GM12873 (cell line): Measurements from ENCODE around the gene UNC119.

ENCODE experiments used
- TF ChIP-seq, protein P1 (sequence below): IDR thresholded peaks from 2 replicates; pipeline ENCODE4 v1.5.1; 2012; ENCODE audit warnings: low read depth, mild to moderate bottlenecking, moderate library complexity, low read length, control low read depth; ENCODE audit not compliant: insufficient read depth; ENCODE audit errors: missing control alignments

UNC119 gene

DNA sequence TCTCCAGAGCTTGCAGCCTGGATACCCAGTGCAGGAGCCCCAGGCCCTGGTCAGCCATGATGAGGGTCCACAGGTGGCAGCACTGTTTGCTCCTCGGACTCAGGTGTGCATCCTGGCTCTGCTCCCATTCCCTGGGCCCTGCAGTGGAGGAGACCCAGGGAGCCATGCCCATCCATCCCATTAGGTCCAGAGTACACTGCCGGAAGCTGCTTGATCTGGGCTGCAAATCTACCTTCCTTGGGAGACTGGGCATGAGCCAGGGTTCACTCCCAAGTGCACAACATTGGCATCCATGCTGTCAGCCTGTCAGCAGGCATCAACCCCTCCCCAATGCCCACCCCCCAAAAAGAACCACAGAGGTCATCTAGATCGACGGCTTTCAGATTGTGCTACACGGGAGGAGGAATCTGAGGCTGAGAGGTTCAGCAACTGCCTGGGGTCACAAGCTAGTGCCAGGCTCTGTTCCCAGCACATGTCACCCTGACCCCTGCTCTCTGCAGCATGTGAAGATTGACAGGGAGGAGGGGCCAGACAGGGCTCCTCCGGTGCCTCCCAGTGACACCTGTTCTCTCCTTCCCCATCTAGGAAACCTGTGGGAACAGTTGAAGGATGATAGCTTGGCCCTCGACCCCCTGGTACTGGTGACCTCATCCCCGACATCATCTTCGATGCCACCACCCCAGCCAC is 15.7 kb downstream of the UNC119 start:
- TF ChIP-seq, protein P1, sequence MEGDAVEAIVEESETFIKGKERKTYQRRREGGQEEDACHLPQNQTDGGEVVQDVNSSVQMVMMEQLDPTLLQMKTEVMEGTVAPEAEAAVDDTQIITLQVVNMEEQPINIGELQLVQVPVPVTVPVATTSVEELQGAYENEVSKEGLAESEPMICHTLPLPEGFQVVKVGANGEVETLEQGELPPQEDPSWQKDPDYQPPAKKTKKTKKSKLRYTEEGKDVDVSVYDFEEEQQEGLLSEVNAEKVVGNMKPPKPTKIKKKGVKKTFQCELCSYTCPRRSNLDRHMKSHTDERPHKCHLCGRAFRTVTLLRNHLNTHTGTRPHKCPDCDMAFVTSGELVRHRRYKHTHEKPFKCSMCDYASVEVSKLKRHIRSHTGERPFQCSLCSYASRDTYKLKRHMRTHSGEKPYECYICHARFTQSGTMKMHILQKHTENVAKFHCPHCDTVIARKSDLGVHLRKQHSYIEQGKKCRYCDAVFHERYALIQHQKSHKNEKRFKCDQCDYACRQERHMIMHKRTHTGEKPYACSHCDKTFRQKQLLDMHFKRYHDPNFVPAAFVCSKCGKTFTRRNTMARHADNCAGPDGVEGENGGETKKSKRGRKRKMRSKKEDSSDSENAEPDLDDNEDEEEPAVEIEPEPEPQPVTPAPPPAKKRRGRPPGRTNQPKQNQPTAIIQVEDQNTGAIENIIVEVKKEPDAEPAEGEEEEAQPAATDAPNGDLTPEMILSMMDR = no peak

DNA sequence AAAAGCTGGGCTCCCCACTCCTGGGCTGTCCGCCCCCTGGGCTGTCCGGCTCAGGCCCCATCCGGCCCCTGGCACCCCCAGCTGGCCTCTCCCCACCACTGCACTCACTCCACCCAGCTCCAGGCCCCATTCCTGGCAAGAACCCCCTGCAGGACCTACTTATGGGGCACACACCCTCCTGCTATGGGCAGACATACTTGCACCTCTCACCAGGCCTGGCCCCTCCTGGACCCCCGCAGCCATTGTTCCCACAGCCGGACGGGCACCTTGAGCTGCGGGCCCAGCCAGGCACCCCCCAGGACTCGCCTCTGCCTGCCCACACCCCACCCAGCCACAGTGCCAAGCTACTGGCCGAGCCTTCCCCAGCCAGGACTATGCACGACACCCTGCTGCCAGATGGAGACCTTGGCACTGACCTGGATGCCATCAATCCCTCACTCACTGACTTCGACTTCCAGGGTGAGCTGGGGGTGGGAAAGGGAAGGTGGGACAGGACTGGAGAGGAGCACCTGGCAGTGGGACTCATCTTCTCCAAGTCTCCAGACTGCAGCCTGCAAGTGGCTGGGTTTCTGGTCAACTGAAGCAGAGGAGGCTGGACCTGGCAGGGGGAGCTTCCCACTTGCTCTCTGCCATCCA is 17.6 kb downstream of the UNC119 start:
- TF ChIP-seq, protein P1 = no peak

DNA sequence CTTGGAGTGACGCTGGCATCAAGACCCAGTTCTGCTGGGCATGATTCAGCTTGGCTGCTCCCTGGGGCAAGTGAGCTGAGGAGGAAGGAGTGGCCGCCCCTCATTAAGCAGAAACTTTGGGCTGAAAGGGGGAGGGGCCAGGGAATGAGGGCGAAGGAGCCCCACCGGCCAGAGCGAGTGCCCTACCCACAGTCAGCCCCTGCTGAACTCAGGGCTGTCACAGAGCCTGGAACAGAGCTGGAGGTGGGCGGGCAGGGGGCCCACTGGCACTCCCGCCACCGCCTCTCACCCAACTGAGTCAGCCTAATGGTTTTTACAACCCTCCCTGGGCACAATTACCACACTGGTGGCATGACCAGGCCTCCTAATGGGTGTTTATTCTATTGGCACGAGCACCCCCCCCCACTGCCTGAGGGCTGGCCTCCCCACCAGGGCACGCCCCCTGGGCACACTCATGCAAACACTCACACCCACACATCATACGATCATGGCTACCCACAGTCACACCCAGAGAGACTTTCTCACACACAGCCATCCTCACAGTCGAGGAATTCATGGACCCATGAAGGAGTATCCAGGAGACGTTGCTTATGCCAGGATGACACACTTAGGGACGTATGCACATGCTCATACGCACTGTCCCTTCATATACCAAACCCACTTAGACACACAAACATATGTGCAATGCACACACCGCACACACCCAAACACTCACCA is 19.2 kb downstream of the UNC119 start:
- TF ChIP-seq, protein P1 = no peak

DNA sequence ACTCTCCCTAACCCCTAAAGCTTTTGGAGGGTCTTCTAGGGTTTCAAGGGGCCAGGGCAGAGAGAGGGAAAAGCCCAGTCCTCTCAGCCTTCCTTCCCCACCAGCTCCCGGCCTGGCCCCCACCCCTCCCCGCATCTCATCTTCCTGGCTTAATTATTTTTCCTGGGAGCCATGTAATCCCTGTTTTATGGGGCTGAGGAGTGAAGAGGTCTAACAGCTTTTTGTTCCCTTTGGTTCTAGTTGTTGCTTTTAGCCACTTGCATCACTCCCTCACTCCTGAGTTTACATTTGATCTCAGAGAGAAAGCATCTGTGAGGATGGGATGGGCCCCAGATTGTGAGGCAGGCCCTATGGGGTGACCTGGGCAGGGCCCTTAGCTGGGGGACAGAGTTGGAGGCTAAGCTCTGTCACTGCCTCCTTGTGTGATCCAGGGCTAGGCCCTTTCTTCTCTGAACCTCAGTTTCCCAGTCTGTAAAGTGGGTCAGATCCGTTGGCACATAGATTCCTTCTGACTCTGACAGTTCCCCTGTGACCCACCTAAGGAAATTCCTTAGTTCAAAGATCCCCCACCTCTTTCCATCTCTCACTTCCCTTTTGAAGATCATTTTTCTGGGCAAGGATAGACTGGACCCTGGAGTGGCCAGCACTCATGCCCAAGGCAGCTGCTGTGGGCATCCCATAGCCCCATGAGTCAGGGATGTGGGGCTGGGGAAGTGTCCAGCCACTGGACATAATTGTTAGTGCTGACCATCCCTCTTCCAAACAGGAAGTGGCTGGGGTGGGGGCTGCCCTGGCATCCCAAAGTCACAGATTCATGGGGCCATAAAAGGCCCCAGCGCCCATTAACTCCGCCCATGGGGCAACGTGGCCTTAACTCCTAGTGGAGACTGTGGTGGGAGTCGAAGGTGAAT is 20.1 kb downstream of the UNC119 start:
- TF ChIP-seq, protein P1 = no peak

DNA sequence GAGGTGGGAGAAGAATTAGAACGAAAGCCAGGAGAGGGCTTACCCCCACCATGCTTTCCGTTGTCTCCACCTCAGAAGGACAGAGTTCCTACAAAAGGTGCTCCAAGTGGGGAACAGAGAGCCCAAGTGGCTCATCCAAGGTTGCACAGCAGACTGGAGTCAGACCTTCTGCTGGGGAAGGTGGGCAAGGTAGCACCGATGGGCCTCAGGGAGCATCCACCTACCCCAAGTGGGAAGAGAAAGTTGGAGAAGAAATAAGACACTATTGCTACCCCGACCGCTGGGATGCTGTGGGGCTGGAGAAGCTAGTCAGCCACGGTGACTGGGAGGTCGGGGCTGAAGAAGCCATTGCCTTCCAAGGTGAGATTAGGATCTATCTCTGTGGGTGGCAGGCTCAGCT is 21.5 kb downstream of the UNC119 start:
- TF ChIP-seq, protein P1 = no peak

DNA sequence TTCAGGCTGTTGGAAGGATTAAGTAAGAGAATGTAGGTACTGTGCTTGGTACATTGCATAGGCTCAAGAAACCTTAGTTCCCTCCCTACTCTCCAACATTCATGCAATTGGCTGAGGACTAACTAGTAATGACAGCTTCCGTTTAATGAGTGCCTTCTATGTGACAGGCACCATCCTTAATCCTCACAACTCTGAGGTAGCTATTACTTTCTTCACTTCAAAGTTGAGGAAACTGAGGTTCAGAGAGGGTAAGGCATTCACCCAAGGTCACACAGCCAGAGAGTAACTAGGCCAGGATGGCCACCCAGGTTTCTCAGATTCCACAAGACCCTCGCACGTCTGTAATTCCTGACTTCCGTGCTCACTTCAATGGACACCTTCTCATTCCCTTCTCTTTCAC is 22.2 kb downstream of the UNC119 start:
- TF ChIP-seq, protein P1 = no peak
